IMR-90 (cell line): ENCODE measurements around the gene CASTOR1. TPM values are rescaled to one million over a fixed set of nuclear protein-coding genes. Genes with fewer than 3 reads are reported as not detected.

Experiments used
- ATAC-seq: fragments of 200-7000 bp; cut with Tn5 transposase; 2 replicates; pipeline ENCODE4 v1.9.1; 2020; ENCODE audit warnings: low read depth, mild to moderate bottlenecking, moderate library complexity
- BruUV-seq: library from RNA; stranded (reverse); fragments of 400-500 nt; replicated peaks from 2 replicates; lab custom pipeline; 2021; lab: Mats Ljungman, UMichigan
- CTCF ChIA-PET: fragments of 300-600 bp; formaldehyde crosslinking; extraction: SDS; loops from one replicate; lab custom pipeline; 2021; ENCODE audit warnings: antibody characterized with exemption; lab: Yijun Ruan, JAX
- POLR2A ChIA-PET: fragments of 300-600 bp; sonication (Branson Sonifier 250); formaldehyde crosslinking; loops from one replicate; lab custom pipeline; 2022; ENCODE audit warnings: antibody characterized with exemption; ENCODE audit not compliant: unreplicated experiment; lab: Charles Lee
- DNase-seq: peaks from one replicate; pipeline ENCODE4 v3.0.0; 2013
- H2AFZ ChIP-seq: replicated peaks from 2 replicates; pipeline ENCODE3; 2013; ENCODE audit warnings: low read length, mild to moderate bottlenecking; ENCODE audit not compliant: poor library complexity
- H2AK5ac ChIP-seq: 2 replicates; pipeline ENCODE4 v1.6.1; 2013; ENCODE audit warnings: low read depth, low read length, inconsistent platforms
- H2AK9ac ChIP-seq: replicated peaks from 2 replicates; pipeline ENCODE3; 2013; ENCODE audit warnings: mild to moderate bottlenecking, low read depth, low read length, moderate library complexity; ENCODE audit not compliant: poor library complexity
- H2BK120ac ChIP-seq: 2 replicates; pipeline ENCODE4 v1.6.1; 2013; ENCODE audit warnings: low read depth, low read length, inconsistent platforms
- H2BK15ac ChIP-seq: 3 replicates; pipeline ENCODE4 v1.6.1; 2013; ENCODE audit warnings: low read depth, low read length, inconsistent platforms
- H2BK20ac ChIP-seq: 2 replicates; pipeline ENCODE4 v1.6.1; 2013; ENCODE audit warnings: low read depth, mild to moderate bottlenecking, inconsistent platforms, low read length, moderate library complexity
- H2BK5ac ChIP-seq: 2 replicates; pipeline ENCODE4 v1.6.1; 2013; ENCODE audit warnings: mild to moderate bottlenecking, low read depth, low read length, inconsistent platforms; ENCODE audit not compliant: poor library complexity, severe bottlenecking
- H3K14ac ChIP-seq: replicated peaks from 2 replicates; pipeline ENCODE4 v1.6.1; 2013; ENCODE audit warnings: low read depth, low read length, inconsistent platforms
- H3K18ac ChIP-seq: 2 replicates; pipeline ENCODE4 v1.6.1; 2013; ENCODE audit warnings: low read depth, low read length, control low read depth
- H3K23ac ChIP-seq: 2 replicates; pipeline ENCODE4 v1.6.1; 2013; ENCODE audit warnings: low read depth, low read length, inconsistent platforms
- H3K27ac ChIP-seq: 2 replicates; pipeline ENCODE4 v1.5.1; 2013; ENCODE audit warnings: mild to moderate bottlenecking, control low read depth, low read length; ENCODE audit not compliant: insufficient read depth
- H3K27me3 ChIP-seq: 2 replicates; pipeline ENCODE4 v1.6.1; 2013; ENCODE audit warnings: low read length; ENCODE audit not compliant: control insufficient read depth, insufficient read depth
- H3K36me3 ChIP-seq: 2 replicates; pipeline ENCODE4 v1.6.1; 2013; ENCODE audit warnings: low read length, mixed read lengths; ENCODE audit not compliant: control insufficient read depth, insufficient read depth
- H3K4ac ChIP-seq: 2 replicates; pipeline ENCODE4 v1.6.1; 2013; ENCODE audit warnings: low read depth, low read length, inconsistent platforms
- H3K4me1 ChIP-seq: 2 replicates; pipeline ENCODE4 v1.6.1; 2013; ENCODE audit warnings: low read length, mixed read lengths; ENCODE audit not compliant: control insufficient read depth, insufficient read depth
- H3K4me2 ChIP-seq: 2 replicates; pipeline ENCODE4 v1.6.1; 2013; ENCODE audit warnings: low read depth, mild to moderate bottlenecking, control low read depth, low read length, moderate library complexity
- H3K4me3 ChIP-seq: 2 replicates; pipeline ENCODE4 v1.5.1; 2013; ENCODE audit warnings: low read depth, mild to moderate bottlenecking, control low read depth, low read length, moderate library complexity; ENCODE audit not compliant: insufficient read depth
- H3K56ac ChIP-seq: 2 replicates; pipeline ENCODE4 v1.6.1; 2013; ENCODE audit warnings: low read length, inconsistent platforms; ENCODE audit not compliant: insufficient read depth; ENCODE audit errors: extremely low read depth
- H3K79me1 ChIP-seq, 2 experiments: 2 replicates each; pipeline ENCODE4 v1.6.1; 2013; ENCODE audit warnings: low read length in 2 of 2, inconsistent platforms in 1 of 2, low read depth in 1 of 2
- H3K9ac ChIP-seq: 2 replicates; pipeline ENCODE4 v1.6.1; 2013; ENCODE audit warnings: low read depth, low read length, control low read depth
- H3K9me1 ChIP-seq: 2 replicates; pipeline ENCODE4 v1.6.1; 2013; ENCODE audit warnings: low read length, inconsistent platforms; ENCODE audit not compliant: insufficient read depth
- H3K9me3 ChIP-seq: 2 replicates; pipeline ENCODE4 v1.6.1; 2013; ENCODE audit warnings: low read length; ENCODE audit not compliant: control insufficient read depth, insufficient read depth
- H4K20me1 ChIP-seq: 2 replicates; pipeline ENCODE4 v1.6.1; 2013; ENCODE audit warnings: low read length, inconsistent platforms; ENCODE audit not compliant: insufficient read depth
- H4K5ac ChIP-seq: 2 replicates; pipeline ENCODE4 v1.6.1; 2013; ENCODE audit warnings: mild to moderate bottlenecking, low read depth, low read length, control low read depth
- H4K8ac ChIP-seq, 2 experiments: 2 replicates each; pipeline ENCODE4 v1.6.1; 2013; ENCODE audit warnings: low read depth in 2 of 2, low read length in 2 of 2, control low read depth in 1 of 2, inconsistent platforms in 1 of 2
- H4K91ac ChIP-seq: 2 replicates; pipeline ENCODE4 v1.6.1; 2013; ENCODE audit warnings: low read depth, low read length, inconsistent platforms; ENCODE audit not compliant: insufficient read depth
- BHLHE40 ChIP-seq: fragments of 150-350 bp; IDR thresholded peaks from 2 replicates; pipeline ENCODE4 v1.6.1; 2016; ENCODE audit warnings: mild to moderate bottlenecking, low read depth, low read length
- CEBPB ChIP-seq: IDR thresholded peaks from 2 replicates; pipeline ENCODE4 v1.6.1; 2012; ENCODE audit warnings: low read depth, low read length, improper control_type of control experiment
- CHD1 ChIP-seq: IDR thresholded peaks from 2 replicates; pipeline ENCODE4 v1.6.1; 2012; ENCODE audit warnings: low read depth, low read length, improper control_type of control experiment
- CTCF ChIP-seq: conservative IDR thresholded peaks from 2 replicates; pipeline ENCODE4 v1.5.1; 2012; ENCODE audit warnings: mild to moderate bottlenecking, low read depth, low read length, improper control_type of control experiment
- ELK1 ChIP-seq: fragments of 150-350 bp; IDR thresholded peaks from 2 replicates; pipeline ENCODE4 v1.6.1; 2016; ENCODE audit warnings: low read depth, mild to moderate bottlenecking, low read length, moderate library complexity, borderline replicate concordance
- FOS ChIP-seq: fragments of 150-350 bp; IDR thresholded peaks from 2 replicates; pipeline ENCODE4 v1.6.1; 2016; ENCODE audit warnings: low read depth, low read length
- MAFK ChIP-seq: IDR thresholded peaks from 2 replicates; pipeline ENCODE4 v1.6.1; 2012; ENCODE audit warnings: low read depth, low read length, improper control_type of control experiment
- MAZ ChIP-seq: IDR thresholded peaks from 2 replicates; pipeline ENCODE4 v1.6.1; 2012; ENCODE audit warnings: low read depth, mild to moderate bottlenecking, low read length, improper control_type of control experiment, moderate library complexity, borderline replicate concordance
- MXI1 ChIP-seq: IDR thresholded peaks from 2 replicates; pipeline ENCODE4 v1.6.1; 2012; ENCODE audit warnings: low read depth, mild to moderate bottlenecking, low read length, moderate library complexity, borderline replicate concordance
- NFE2L2 ChIP-seq: fragments of 150-350 bp; IDR thresholded peaks from 2 replicates; pipeline ENCODE4 v1.6.1; 2016; ENCODE audit warnings: low read depth, mild to moderate bottlenecking, low read length
- POLR2A ChIP-seq: IDR thresholded peaks from 2 replicates; pipeline ENCODE4 v1.6.1; 2012; ENCODE audit warnings: mild to moderate bottlenecking, low read depth, low read length
- RAD21 ChIP-seq: IDR thresholded peaks from 2 replicates; pipeline ENCODE4 v1.6.1; 2012; ENCODE audit warnings: low read length, improper control_type of control experiment
- RCOR1 ChIP-seq: IDR thresholded peaks from 2 replicates; pipeline ENCODE4 v1.6.1; 2012; ENCODE audit warnings: mild to moderate bottlenecking, low read length, improper control_type of control experiment; ENCODE audit not compliant: insufficient replicate concordance
- RFX5 ChIP-seq: IDR thresholded peaks from 2 replicates; pipeline ENCODE4 v1.8.0; 2012; ENCODE audit warnings: low read depth, mild to moderate bottlenecking, low read length, moderate library complexity
- SMC3 ChIP-seq: fragments of 150-350 bp; IDR thresholded peaks from 2 replicates; pipeline ENCODE4 v1.6.1; 2016; ENCODE audit warnings: low read depth, mild to moderate bottlenecking, antibody characterized with exemption, low read length, moderate library complexity
- USF2 ChIP-seq: fragments of 150-350 bp; IDR thresholded peaks from 2 replicates; pipeline ENCODE4 v1.6.1; 2017; ENCODE audit warnings: mild to moderate bottlenecking, antibody characterized with exemption, low read length, low read depth
- WGBS, 2 experiments: methylation state at CpG; one replicate each; pipeline versions ENCODE4 v1.1.5 to v1.1.7; 2013; ENCODE audit warnings: missing lambda C conversion rate in 2 of 2; ENCODE audit not compliant: insufficient read length in 1 of 2; ENCODE audit errors: extremely low coverage in 2 of 2; 5-methylcytosine and 5-hydroxymethylcytosine counted together
- dilution Hi-C: fragments of 300-500 bp; cut with HindIII; formaldehyde crosslinking; loops from one replicate; pipeline ENCODE4 v1.14.3; 2018; ENCODE audit warnings: low sequenced_read_pairs; ENCODE audit not compliant: unreplicated experiment
- in situ Hi-C: fragments of 300-500 bp; cut with MboI; formaldehyde crosslinking; loops from 3 replicates; pipeline ENCODE4 v1.14.3; 2019; ENCODE audit warnings: low sequenced_read_pairs, inconsistent platforms, mixed read lengths
- intact Hi-C: fragments of 100-400 bp; cut with micrococcal nuclease; formaldehyde crosslinking; loops from 2 replicates; pipeline ENCODE4 v1.10.0; 2022
- polyA plus RNA-seq, 3 experiments: library from polyadenylated mRNA; depleted of rRNA; stranded (reverse); fragments of >200 nt; gene quantifications; 2 replicates each; pipeline ENCODE4 v1.2.3, GENCODE V29; 2012; ENCODE audit warnings: low replicate concordance in 1 of 3
- total RNA-seq: library from RNA; depleted of rRNA; stranded (reverse); fragments of >200 nt; gene quantifications from 2 replicates; pipeline ENCODE4 v1.2.3, GENCODE V29; 2012

The CASTOR1 gene
- total and polyA plus RNA-seq, 2 of the 4 experiments (the other 2 are of a cell fraction), result 10.6 to 23.5 TPM

- no peaks in the 10 kb centered on the region; the same call in 1 of the 2 replicates for H3K9me1 ChIP-seq
- no TSS peak for BruUV-seq
- no peak overlapping the region for H3K27ac ChIP-seq
- no peak overlapping the region for H2BK15ac ChIP-seq
- no peak overlapping the region for H2AFZ ChIP-seq
- ChIA-PET CTCF (interaction anchor here (1.1 to 1.5 kb wide), 3 partner anchors 24 to 124 kb away, joined by 3 to 7 read pairs (median 3); no protein-coding TSS in a partner anchor), POLR2A (interaction anchor here (0.5 kb wide), 1 partner anchor 122 kb away, joined by 3 read pairs; no protein-coding TSS in a partner anchor)
- H3K4me3 ChIP-seq, result no peak overlapping the region
- no peak overlapping the region for H4K8ac ChIP-seq
- H2BK120ac ChIP-seq, result no peak overlapping the region
- in situ Hi-C loops, result loop anchor here (5.0 kb wide), 1 partner anchor 157 kb away; no protein-coding TSS in a partner anchor
- no peak overlapping the region for H3K4me2 ChIP-seq
- no peaks in the 10 kb centered on the region for H3K9me3 ChIP-seq
- H3K23ac ChIP-seq, result no peak overlapping the region
- no peaks in the 10 kb centered on the region; the same call in 1 of the 2 replicates for H3K27me3 ChIP-seq
- H4K5ac ChIP-seq, result no peak overlapping the region
- intact Hi-C loops, result loop anchor here (1.0 to 2.0 kb wide), 3 partner anchors 24 to 221 kb away; partner anchors contain the start of gene RNF215
- peaks cover 6% of the 10 kb centered on the region; the same call in 1 of the 2 replicates for H3K4me1 ChIP-seq
- H2AK9ac ChIP-seq, result peak overlapping the region; percentile 87
- DNase-seq, result no peak
- H4K91ac ChIP-seq, result no peak overlapping the region
- H3K36me3 ChIP-seq, result no peaks in the 10 kb centered on the region
- WGBS, 2 experiments, result 81% methylated on average over 10 of the region's 17 CpGs; no CpG with 5 or more reads in 1 of the 2 experiments
- no peak overlapping the region; the same call in 1 of the 2 replicates for H3K4ac ChIP-seq
- no peak overlapping the region for H3K14ac ChIP-seq
- H3K79me1 ChIP-seq, result no peaks in the 10 kb centered on the region
- no peak overlapping the region for H3K9ac ChIP-seq
- no peak overlapping the region for H2BK20ac ChIP-seq
- no peaks in the 10 kb centered on the region for H4K20me1 ChIP-seq
- 0 out of 2 replicates have a peak overlapping the region, but pooled peaks have one; percentile 83 for H2AK5ac ChIP-seq
- no peak overlapping the region for H3K56ac ChIP-seq
- TF ChIP-seq FOS (no peak), USF2 (no peak), RFX5 (no peak), MXI1 (no peak), RAD21 (no peak), BHLHE40 (no peak), RCOR1 (no peak), MAZ (no peak), CEBPB (no peak), POLR2A (no peak), SMC3 (no peak), NFE2L2 (no peak), ELK1 (no peak), CHD1 (no peak), MAFK (no peak), CTCF (no peak)
- no peak overlapping the region for H2BK5ac ChIP-seq
- no peak for ATAC-seq
- dilution Hi-C loops, result no loop called here
- no peak overlapping the region for H3K18ac ChIP-seq
These were observed 25.4 kb downstream of the CASTOR1 start for GRCh38 chr22:30263883-30264282.
